Measurements from ENCODE around the gene SOX6. TPM values are rescaled to one million over a fixed set of nuclear protein-coding genes. Genes with fewer than 3 reads are reported as not detected.
A peak's percentile ranks its signal among the peaks of the same experiment; 100 is the strongest.
"Not testable (repeated sequence)": the region's sequence is repeated elsewhere in the genome, so short reads cannot be mapped to it uniquely, and the experiment has no call there.

SOX6 gene
- total RNA-seq, 6 donors from 2014 or later: 2.9 to 21.0 (median 4.9) TPM

- TF ChIP-seq POLR2AphosphoS5 (IDR thresholded peaks at IDR 0.05) (no peak), CTCF (IDR thresholded peaks at IDR 0.05) (no peak)
- Histone ChIP-seq H3K27me3 (no peaks in the 10 kb centered on the region), H3K27ac (no peak overlapping the region), H3K36me3 (no peaks in the 10 kb centered on the region), H3K4me3 (no peak overlapping the region), H3K4me1 (no peaks in the 10 kb centered on the region), H3K9me3 (no peaks in the 10 kb centered on the region)
- 83 to 89% methylated on average over 1 of the region's 3 CpGs for WGBS, 2 donors
- ATAC-seq (ENCODE audit: low FRiP score in 2 of 2): no peak
- DNase-seq: no peak
These were observed 426.9 kb downstream of the SOX6 start for GRCh38 chr11:15929371-15929901.

DNA sequence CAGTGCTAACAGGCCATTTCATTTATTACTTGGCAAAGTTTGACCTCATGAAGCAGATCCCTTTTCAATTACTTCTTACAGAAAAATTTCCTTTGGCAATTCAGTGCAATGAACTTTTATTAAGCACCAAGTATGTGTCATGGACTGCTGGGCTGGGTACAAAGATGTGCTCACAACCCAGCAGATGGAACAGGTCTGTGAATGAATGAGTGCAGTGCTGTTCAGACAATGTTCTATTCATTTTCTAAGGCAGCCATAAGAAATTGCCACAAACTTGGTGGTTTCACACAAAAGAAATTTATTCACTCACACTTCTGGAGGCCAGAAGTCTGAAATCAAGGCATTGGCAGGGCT, 428.5 kb downstream of the SOX6 start:
- Histone ChIP-seq H3K4me3 (no peak overlapping the region), H3K36me3 (no peaks in the 10 kb centered on the region), H3K9me3 (no peaks in the 10 kb centered on the region), H3K4me1 (no peaks in the 10 kb centered on the region), H3K27ac (no peak overlapping the region), H3K27me3 (no peaks in the 10 kb centered on the region)
- DNase-seq: no peak
- TF ChIP-seq EP300 (IDR thresholded peaks at IDR 0.05) (no peak), POLR2AphosphoS5 (IDR thresholded peaks at IDR 0.05) (no peak), POLR2A (IDR thresholded peaks at IDR 0.05) (no peak), CTCF (IDR thresholded peaks at IDR 0.05) (no peak)
- no peak for ATAC-seq (ENCODE audit: low FRiP score in 2 of 2)

DNA sequence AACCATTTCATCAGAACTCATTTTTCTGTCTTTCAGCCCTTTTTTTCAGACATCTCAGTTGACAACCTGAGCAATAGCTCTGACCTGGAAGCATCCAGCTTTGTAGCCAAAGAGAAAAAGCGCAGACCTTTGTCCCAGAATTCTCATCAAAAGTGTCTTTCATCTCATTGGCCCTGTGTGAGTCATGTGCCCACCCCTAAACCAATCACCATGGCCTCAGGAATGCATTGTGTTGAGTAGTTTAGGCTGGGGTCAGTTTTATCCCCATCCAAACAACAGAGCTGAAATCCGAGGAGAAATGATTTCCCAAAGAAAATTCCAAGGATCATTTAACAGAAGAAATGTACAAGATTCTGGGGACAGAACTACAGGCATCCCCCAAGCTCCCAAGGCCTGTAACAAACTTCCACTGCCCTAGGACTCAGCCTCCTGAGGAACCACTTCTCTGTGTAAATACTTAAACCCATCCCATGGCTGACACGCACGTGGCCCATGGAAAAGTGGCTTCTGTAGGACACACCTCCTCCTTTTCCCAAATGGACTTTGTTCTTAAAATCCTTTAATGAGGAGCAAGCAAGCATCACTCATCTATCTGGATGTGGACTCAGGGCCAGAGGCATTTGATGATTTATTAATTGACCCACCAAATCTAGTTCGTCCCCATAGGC, 429.0 kb downstream of the SOX6 start:
- ATAC-seq (ENCODE audit: low FRiP score in 2 of 2) (no peak), DNase-seq (no peak)
- no peaks in the 10 kb centered on the region for H3K4me1 ChIP-seq
- H3K27ac ChIP-seq: no peak overlapping the region
- no peaks in the 10 kb centered on the region for H3K36me3 ChIP-seq
- 88 to 92% methylated on average over 5 of the region's 5 CpGs for WGBS, 2 donors
- no peaks in the 10 kb centered on the region for H3K27me3 ChIP-seq
- no peak for TF ChIP-seq CTCF (IDR thresholded peaks at IDR 0.05)
- no peak for TF ChIP-seq EP300 (IDR thresholded peaks at IDR 0.05)
- no peak for TF ChIP-seq POLR2AphosphoS5 (IDR thresholded peaks at IDR 0.05)
- TF ChIP-seq POLR2A (IDR thresholded peaks at IDR 0.05): no peak
- H3K4me3 ChIP-seq: no peak overlapping the region
- H3K9me3 ChIP-seq: no peaks in the 10 kb centered on the region

DNA sequence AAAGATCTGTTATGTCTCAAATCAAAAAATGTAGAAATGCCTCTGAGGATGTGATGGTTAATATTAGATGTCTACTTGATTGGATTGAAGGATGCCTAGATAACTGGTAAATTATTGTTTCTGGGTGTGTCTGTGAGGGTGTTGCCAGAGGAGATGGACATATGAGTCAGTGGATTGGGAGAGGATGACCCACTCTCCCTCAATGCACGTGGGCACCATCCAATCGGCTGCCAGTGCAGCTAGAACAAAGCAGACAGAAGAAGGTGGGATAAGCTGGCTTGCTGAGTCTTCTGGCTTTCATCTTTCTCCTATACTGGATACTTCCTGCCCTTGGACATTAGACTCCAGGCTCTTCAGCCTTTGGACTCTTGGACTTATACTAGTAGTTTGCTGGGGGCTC, 430.3 kb downstream of the SOX6 start:
- Histone ChIP-seq H3K36me3 (no peaks in the 10 kb centered on the region), H3K27me3 (no peaks in the 10 kb centered on the region), H3K4me3 (no peak overlapping the region), H3K4me1 (no peaks in the 10 kb centered on the region), H3K27ac (no peak overlapping the region), H3K9me3 (no peaks in the 10 kb centered on the region)
- ATAC-seq (ENCODE audit: low FRiP score in 2 of 2): no peak
- TF ChIP-seq POLR2AphosphoS5 (IDR thresholded peaks at IDR 0.05): no peak
- TF ChIP-seq POLR2A (IDR thresholded peaks at IDR 0.05): no peak
- no peak for TF ChIP-seq EP300 (IDR thresholded peaks at IDR 0.05)
- no peak for TF ChIP-seq CTCF (IDR thresholded peaks at IDR 0.05)
- DNase-seq: peak in 1 of 2 donors; percentile 7
- WGBS, 2 donors: 70 to 81% methylated on average over 2 of the region's 2 CpGs

DNA sequence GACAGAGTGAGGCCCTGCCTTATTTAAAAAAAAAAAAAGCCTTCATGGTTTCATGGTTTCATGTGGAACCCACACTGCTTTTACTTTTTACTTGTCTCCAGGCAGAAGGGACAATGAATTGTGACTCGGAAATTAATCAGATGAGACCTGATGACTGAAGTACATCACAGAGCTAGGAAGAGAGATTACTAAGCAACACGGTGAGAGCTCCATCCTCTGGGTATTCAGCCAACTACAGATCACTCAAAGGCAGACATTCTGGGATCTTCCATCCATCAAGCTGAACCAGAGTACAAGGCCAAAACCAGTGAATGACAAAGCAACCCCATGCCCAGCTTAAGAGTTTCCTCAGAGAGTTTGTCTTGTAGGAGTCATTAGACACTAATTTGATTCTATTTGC, 433.2 kb downstream of the SOX6 start:
- DNase-seq: no peak
- 63 to 68% methylated on average over 2 of the region's 2 CpGs for WGBS, 2 donors
- ATAC-seq (ENCODE audit: low FRiP score in 2 of 2): no peak
- Histone ChIP-seq H3K27ac (no peak overlapping the region), H3K4me1 (no peaks in the 10 kb centered on the region), H3K4me3 (no peak overlapping the region), H3K9me3 (no peaks in the 10 kb centered on the region), H3K36me3 (no peaks in the 10 kb centered on the region), H3K27me3 (no peaks in the 10 kb centered on the region)
- no peak for TF ChIP-seq CTCF (IDR thresholded peaks at IDR 0.05)
- no peak for TF ChIP-seq POLR2A (IDR thresholded peaks at IDR 0.05)
- no peak for TF ChIP-seq EP300 (IDR thresholded peaks at IDR 0.05)
- TF ChIP-seq POLR2AphosphoS5 (IDR thresholded peaks at IDR 0.05): no peak

GRCh38 chr11:15922745-15923144, 433.6 kb downstream of the SOX6 start:
- not testable (repeated sequence) for H3K27me3 ChIP-seq; H3K36me3 ChIP-seq; H3K9me3 ChIP-seq; H3K27ac ChIP-seq; ATAC-seq (ENCODE audit: low FRiP score in 2 of 2); H3K4me3 ChIP-seq; H3K4me1 ChIP-seq
- 86 to 94% methylated on average over 6 of the region's 6 CpGs for WGBS, 2 donors
- peak in 1 of 2 donors; percentile 11 for DNase-seq
